NCI-H524 (cell line): ENCODE data around the gene SLC7A7.
"Not testable (repeated sequence)": the region's sequence is repeated elsewhere in the genome, so short reads cannot be mapped to it uniquely, and the experiment has no call there.

ENCODE experiments used
- DNase-seq, 2 experiments: peaks; one replicate each; lab custom pipeline; 2025; lab: John Stamatoyannopoulos, UW

SLC7A7 gene

DNA sequence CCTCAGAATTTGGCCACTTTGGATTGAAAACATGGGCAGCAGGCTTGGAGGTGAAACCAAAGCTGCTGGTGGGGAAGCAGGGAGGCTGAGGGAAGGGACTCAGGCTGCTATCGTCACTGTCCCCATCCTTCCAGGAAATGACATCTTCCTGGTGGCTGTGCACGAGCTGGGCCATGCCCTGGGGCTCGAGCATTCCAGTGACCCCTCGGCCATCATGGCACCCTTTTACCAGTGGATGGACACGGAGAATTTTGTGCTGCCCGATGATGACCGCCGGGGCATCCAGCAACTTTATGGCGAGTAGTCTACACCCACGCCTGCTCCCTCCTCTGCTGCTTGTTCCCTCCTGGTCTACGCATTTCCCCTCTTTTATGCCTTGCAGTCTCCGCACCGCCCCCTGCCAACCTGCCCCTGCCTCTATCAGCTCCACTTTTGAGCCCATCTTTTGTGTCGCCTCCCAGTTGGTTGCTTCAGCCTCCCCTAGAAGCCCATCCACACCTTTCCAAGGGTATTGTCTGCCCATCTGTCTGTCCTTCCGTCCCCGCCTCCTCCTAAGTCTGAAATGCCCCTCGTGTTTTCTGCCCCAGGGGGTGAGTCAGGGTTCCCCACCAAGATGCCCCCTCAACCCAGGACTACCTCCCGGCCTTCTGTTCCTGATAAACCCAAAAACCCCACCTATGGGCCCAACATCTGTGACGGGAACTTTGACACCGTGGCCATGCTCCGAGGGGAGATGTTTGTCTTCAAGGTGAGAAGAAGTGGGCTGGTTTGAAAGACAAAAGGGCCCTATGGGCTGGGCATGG lies 28.1 kb upstream of the SLC7A7 start:
- no peak for DNase-seq

DNA sequence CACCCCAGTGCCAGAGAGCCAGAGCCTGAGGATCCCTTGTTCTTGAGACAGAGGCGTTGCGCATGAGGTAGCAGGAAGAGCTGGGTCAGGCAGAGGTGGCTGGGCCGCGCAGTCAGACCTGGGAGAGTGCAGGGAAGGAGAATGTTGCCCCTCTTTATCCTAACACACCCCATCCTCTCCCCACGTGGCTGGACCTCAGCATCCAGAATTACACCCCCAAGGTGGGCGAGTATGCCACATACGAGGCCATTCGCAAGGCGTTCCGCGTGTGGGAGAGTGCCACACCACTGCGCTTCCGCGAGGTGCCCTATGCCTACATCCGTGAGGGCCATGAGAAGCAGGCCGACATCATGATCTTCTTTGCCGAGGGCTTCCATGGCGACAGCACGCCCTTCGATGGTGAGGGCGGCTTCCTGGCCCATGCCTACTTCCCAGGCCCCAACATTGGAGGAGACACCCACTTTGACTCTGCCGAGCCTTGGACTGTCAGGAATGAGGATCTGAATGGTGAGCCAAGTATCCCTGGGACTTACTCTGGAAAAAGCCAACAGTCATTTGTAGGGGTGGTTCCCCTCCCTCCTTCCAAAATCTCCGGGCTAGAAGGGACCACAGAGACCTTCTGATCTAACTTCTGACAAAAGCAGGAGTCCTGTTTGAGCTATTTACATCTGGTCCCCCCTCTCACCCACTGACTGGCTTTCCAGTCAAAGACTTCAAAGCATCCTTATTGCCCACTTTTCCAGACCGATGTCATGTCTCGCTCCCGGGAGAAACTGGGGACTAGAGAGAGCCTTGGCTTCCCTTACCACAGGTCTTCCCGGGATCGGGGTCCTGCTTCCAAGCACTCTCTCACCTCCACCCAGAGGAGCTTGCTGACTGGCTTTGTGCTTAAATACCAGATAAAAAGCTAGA lies 27.2 kb upstream of the SLC7A7 start:
- DNase-seq, result no peak

DNA sequence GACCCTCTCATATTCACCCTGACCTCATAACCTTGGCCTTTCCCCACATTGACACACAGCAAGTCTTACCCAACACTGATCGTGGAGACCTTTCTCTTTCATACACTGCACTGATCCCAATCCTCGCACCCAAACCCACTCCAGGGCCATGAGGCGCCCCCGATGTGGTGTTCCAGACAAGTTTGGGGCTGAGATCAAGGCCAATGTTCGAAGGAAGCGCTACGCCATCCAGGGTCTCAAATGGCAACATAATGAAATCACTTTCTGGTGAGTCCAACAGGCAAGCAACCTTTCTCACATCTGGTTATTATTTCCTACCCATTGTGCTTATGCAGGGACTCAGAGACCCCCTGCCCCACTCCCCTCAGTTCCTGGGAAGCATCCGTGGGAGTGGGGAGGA lies 26.5 kb upstream of the SLC7A7 start:
- DNase-seq, result no peak

DNA sequence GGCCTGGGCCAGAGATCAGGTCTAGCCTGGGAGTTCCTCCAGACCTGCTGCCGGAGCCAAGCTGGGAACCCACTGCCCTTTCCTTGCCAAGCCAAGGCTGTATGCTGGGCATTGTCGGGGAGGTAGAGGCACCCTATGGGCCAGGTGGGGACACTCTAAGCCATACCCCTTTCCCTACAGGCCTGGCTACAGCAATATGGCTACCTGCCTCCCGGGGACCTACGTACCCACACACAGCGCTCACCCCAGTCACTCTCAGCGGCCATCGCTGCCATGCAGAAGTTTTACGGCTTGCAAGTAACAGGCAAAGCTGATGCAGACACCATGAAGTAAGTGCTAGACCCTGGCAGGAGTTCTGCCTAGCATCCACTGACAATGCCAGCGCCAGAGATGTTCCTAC lies 26.1 kb upstream of the SLC7A7 start:
- no peak for DNase-seq

DNA sequence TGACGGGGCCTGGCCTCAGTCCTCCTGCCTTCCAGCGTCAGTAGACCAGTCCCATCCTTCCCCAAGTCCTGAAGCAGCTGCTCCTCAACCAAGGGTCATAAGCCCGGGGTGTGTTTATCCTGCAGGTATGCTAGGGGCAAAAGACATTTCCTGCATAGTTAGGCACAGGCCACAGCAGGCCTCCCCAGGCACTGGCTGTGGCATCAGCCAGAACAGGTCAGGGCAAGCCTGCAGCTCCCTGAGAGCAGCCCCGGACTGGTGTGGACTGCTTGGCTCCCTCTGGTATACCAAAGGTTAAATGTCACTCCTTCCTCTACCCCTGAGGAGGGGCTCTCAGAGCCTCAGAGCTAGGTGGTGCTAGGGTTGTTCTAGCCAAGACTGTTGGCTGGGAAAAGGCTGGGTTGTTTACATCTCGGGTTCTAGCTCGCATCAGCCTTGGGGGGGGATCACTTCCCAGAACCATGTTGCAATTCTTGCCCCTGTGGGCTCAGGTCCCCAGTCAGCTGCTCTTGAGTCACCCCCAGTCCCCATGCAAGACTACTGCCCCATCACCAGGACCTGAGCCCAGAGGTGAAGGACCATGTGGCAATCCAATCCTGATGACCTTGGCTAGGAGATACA lies 24.0 kb upstream of the SLC7A7 start:
- DNase-seq, result no peak

DNA sequence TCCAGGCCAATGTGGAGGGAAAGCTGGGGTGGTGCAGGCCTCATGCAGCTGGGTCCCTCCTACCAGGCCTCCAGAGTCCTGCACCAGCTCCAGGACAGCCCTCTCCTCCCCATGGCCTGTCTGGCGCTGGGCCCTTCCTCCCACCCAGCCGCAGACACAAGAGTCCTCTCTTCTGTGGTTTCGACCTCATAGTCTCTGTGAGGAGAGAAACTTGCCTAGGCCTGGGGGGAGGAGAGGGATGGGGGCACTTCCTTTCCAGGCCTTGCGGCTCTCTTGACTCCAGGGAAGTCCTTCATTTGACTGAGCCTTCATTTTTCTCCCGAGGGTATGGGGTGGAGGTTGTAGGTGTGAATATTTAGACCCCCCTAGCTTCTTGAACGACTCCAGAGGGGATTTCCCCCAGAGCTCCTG lies 23.4 kb upstream of the SLC7A7 start:
- no peak for DNase-seq

DNA sequence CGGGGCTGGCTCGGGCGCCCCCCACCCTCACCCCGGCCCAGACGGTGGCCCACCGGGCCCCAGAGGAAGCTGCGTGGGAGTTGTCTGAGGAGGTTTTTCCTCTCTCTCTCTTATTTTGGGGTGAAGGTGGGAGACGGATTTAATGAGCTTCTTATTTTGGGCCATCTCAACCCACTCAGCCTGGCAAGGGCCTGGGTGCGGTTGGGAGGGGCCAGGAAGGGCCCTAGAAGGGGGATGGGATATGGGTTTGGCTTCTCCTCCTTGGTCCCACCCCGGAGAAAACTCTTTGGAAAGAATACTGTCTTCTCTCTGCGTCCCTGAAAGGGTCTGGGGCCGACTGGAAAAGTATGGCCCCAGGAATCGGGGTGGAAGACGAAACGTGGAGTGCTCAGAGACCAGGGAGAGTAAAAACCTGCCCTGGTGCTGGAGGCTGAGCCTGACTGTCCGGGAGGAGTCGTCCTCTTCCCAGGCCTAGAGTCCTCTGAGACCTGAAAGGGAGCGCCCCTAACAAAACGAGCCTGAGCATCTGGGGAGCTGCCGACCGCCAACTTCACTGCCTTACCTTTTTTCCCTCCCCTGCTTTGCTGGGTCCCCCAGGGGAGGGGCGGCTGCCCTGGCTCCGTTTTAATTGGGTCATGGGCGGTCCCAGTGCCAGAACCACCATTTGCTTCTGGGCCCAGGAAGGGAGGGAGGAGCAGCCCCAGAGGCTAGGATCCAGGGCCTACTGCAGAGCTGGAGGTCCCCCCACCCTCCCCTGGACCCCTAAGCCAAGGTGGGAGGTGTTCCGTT lies 22.7 kb upstream of the SLC7A7 start:
- no peak for DNase-seq

DNA sequence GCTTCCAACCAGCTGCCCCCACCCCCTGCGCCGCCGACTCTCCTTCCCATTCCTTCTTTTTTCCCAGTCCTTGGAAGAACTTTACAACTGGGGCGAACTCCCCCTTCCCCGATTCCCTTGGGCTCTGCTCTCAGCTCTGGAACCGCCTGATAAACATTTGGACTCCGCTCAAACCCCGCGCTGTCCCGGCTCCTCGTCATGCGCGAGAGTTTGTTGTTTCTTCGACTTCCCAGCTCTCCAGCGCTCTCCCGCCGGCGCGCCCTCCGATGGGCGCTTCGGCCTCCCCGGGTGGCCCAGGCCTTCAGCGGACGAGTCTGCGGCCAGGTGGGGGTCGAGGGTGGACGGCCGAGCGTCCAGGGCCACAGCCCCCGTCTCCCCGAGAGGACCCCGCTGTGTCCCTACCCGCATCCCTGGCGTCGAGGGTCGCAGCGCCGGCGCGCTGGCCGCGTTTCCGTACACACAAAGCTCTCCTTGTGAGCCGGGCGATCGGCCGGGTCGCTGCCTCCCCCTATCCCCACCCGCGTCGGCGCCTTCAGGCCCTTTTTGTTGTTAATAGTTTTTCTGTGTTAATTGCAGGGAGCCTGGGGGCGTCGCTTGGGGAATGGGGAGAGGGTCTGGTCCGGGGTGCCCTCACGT lies 22.0 kb upstream of the SLC7A7 start:
- no peak for DNase-seq

DNA sequence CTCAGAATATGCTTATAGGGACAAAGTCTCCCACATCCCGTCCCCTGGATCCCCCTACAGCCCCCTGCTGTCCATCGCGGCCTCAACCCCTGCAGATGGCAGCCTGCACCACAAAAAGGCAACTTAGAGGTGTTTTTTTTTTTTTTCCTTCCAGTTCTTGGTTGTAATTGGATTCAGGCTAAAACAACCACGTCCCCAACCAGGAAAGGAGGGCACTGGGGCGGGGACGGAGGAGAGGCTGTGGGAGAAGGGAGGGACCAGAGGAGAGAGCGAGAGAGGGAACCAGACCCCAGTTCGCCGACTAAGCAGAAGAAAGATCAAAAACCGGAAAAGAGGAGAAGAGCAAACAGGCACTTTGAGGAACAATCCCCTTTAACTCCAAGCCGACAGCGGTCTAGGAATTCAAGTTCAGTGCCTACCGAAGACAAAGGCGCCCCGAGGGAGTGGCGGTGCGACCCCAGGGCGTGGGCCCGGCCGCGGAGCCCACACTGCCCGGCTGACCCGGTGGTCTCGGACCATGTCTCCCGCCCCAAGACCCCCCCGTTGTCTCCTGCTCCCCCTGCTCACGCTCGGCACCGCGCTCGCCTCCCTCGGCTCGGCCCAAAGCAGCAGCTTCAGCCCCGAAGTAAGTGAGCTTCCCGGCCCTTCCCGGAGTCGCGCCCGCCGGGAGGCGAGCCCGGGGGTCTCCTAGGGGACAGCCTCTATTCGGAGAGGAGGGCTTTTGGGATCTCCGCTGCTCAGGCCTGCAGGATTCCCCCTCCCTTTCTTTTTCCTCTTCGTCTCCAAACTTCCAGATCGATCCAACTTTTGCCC lies 21.3 kb upstream of the SLC7A7 start, which contains the start of gene MMP14:
Gene MMP14 (plus strand): TSS at position 285 of the 813 bp plus-strand sequence. CDS start 233 bp downstream, at position 518.
- no peak for DNase-seq

DNA sequence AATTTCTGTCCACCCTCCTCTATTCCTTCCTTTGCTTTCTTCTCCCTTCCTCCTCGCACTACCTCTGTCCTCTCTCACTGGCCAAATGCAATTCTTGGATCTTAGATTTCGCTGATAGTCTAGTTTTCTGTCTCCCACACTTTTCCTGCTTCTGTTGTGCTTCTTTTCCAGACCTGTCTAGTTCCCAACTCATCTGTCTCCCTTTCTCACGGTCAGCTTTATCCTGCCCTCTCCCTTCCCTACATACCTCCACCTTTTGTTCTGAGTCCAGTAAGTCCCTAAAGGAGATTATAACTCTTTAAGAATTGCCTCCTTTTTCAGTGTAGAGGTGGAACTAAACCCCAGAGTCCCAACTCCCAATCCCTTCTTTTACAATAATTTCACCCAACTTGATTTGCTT lies 20.3 kb upstream of the SLC7A7 start:
- DNase-seq, result no peak

DNA sequence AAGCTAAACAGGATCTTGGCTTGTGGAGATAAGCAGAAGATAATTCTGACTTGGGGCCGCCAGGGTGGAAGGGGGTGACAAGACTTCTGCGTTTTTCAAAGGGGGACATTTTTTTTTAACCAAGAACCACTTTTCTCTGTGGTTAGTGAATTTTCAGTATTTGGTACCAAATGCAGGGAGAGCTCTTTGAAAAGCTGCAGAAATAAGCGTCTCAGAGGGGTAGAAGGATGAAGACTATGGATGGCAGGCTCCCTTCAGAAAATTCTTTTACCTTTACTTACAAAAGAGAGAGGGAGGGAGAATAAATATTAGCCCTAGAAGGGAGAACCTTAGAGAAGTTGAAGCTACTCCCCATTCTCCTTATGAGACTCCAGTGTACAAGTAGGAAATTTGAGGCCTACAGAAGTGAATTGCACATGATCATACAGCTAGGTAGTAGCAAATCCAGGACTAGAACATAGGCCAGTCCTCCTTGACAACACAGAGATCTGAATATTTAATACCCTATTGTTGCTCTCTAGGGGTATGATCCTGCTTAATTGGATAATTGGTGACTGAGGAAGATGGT lies 15.3 kb upstream of the SLC7A7 start:
- DNase-seq, result no peak

DNA sequence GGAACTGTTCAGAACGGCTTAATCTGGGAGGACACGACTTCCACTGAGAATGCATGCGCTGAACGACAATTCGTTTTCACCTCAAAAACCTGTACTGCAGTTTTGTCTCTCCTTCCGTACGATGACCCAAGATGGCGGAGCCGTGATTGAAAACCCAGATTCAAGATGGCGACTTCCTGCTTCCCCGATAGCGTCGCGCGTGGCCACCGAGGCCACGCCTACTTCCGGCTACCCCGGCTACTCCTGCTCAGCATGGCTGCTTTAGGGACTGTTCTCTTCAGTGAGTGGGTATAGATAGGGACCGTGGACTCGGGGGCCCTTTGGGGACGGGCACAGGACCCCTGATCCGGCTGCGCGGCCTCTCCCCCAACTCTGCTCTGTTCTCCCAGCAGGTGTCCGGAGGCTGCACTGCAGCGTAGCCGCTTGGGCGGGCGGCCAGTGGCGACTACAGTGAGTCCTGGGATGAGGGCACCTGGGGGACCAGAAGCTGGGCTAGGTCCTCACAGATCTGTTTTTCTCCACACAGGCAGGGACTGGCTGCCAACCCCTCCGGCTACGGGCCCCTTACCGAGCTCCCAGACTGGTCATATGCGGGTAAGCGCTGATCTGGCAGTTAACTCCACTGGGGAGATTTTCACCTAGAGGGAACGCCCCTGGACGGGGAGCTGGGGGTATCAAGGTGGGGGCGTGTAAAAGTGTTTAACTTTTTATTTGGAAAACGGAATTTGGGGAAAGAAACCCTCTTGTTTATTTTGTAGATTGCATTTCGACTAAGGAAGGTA lies 14.6 kb upstream of the SLC7A7 start, which contains the start of gene MRPL52:
Gene MRPL52 (plus strand): TSS at position 227 of the 782 bp plus-strand sequence. CDS start 26 bp downstream, at position 253.
- DNase-seq, result peak; percentile 92 to 98

DNA sequence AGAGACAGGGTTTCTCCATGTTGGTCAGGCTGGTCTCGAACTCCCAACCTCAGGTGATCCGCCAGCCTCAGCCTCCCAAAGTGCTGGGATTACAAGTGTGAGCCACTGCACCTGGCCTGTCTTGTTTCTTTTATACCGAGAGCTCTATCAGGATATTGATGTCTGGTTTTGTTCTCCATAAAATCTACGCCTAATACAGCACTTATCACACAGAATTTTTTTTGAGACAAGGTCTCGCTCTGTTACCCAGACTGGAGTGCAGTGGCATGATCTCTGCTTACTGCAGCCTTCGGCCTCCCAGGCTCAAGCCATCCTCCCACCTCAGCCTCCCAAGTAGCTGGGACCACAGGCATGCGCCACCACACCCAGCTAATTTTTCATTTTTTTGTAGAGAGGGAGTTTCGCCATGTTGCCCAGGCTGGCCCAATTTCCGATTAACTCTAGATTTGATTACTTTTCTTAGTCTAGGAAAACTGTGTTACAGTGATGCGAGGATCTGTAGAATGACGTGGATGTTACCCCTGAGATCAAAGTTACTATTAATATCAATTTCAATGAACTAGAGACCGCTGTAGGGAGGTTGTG lies 13.9 kb upstream of the SLC7A7 start:
- DNase-seq, result not testable (repeated sequence)

DNA sequence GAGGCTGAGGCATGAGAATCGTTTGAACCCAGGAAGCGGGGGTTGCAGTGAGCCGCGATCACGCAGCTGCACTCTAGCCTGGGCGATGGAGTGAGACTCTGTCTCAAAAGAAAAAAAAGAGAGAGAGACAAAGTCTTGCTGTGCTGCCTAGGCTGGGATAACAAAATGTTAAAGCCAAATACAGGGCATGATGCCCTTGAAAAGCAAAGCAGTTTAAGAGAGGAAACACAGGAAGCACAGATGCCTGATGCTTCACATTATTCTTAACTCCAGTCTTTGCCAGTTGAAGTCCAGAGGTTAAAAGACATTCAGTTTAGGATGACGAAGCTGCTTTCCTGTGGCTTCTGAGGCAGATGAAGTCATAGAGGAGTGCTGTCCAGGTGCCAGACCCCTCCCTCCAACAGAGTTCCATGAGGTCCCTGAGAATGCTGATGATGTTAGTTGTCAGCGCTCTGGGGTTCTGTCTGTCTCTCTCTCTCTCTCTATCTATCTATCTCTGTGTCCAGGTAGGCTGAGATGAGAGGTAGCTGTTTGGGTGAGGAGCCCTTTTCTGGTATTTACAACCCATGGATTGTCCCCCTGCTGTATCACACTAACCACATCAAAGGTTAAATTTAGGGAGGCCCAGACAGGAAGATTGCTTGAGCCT lies 9.6 kb upstream of the SLC7A7 start:
- DNase-seq, result peak in 1 of 2 experiments; percentile 25

DNA sequence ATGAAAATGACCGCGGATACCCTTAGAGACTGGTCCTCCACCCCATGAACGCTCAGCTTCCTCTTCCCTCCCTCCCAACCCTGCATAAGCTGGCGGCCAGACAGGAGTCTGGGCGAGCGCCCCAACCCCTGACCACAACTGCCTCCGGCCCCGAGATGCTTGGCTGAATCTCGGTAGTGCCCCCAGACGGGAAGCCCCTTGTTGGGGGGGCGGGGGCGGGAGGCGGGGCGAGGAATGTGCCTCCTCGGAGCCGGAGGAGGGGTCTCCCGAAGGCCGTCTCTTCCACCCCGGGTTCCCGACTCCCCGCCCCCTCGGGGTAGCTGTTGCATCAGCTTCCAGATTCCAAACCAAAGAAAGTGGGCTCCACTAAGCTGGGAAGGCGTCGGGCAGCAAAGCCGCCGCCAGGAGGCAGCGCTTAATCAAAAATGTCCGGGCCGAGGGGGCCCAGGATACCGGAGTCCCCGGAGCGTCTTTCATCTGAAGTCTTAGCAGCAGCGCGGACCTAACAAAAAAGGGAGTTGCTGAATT lies 7.4 kb upstream of the SLC7A7 start:
- peak; percentile 88 to 90 for DNase-seq

DNA sequence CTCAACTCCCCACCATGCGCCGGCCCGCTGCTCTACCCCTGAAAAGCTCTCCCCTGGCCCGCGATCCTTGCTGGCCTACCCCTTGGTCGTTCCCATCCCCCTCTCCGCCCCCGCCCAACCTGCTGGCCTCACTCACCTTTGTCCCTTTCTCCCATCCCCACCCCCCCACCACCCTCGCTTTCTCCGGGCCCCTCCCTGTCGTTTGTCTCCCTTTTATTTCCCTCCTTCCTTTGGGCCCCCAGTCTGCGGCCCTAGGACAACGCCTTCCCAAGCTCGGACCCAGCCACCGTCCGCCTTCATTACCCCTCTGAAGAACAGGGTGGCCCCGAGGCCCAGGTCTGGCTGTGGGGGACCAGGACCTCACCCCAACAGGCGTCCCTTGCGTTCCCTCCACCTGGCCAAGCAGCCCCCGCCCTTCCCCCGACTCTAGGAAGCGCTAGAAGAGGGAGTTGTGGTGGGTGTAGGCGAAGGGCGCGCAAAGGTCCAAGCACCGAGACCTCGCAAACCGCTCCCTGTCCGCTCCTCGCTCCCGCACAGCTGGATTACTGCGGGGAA lies 6.9 kb upstream of the SLC7A7 start:
- DNase-seq, result no peak

DNA sequence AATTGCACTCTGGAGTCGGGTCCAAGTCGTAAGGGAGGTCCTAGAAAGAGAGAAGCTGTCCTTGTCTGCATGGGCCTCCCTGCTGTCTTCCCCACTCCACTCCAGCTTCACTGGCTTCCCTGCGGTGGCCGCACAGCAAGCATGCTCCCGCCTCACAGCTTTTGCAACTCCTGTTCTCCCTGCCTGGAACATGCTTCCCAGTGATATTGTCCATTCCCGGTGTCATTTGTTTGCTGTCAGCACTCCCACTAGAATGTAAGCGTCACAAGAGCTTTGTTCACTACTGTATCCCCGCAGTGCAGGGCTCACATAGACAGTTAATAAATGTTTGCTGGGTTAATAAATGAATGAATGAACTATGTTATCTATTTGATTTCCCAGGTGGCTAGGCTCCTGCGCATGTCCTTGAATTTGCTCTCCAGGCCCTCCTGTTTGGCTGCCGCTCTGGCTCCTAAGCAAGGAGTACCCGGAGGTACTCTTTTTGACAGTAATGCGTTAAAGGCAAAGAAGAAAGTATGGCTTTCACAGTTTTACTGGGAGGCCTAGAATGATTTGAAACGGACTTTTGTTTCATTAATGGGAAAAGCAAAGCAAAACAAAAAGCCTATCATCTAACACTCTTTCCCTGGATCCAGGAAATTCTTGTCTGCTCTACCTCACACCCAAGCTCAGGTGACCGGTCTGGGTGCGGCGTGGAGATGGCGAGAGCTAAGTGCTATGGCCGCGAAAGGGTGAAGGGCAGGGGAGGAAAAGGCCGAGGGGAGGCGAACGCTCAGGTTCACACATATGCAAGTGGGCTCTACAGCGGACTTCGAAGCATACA lies 6.2 kb upstream of the SLC7A7 start:
- DNase-seq, result no peak
